Keratinocyte (primary cell): ENCODE results near the gene TAS1R2.

Experiments
- EZH2 ChIP-seq: IDR thresholded peaks from one replicate; pipeline ENCODE4 v1.6.1; 2012; ENCODE audit warnings: inconsistent platforms, mild to moderate bottlenecking, low read length, moderate library complexity
- TF ChIP-seq, protein P1 (sequence below), 3 experiments: IDR thresholded peaks in 1 of 3; conservative IDR thresholded peaks in 1 of 3; optimal IDR thresholded peaks in 1 of 3; 2 replicates in 2 of 3; 3 replicates in 1 of 3; pipeline versions ENCODE3 to v1.5.1; 2011; ENCODE audit warnings: low read length in 3 of 3, mild to moderate bottlenecking in 3 of 3, moderate library complexity in 2 of 3, control low read depth in 1 of 3, inconsistent platforms in 1 of 3; ENCODE audit not compliant: insufficient read depth in 2 of 3; ENCODE audit errors: extremely low read depth in 1 of 3

DNA sequence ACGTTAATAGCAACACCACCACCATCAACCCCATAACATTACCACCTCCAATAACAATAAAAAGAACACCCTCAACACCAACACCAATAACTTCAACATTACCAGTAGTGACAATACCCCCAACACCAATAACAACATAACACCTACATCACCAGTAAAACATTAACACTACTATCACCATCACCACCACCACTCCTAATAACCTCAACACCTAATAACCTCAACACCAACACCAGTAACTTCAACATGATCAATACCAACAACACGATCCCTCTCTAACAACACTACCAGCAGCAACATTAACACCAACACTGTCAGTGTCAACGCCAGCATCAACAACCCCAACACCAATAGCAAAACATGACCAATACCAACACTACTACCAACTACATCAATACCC is 57.2 kb downstream of the TAS1R2 start:
- TF ChIP-seq, protein P1, sequence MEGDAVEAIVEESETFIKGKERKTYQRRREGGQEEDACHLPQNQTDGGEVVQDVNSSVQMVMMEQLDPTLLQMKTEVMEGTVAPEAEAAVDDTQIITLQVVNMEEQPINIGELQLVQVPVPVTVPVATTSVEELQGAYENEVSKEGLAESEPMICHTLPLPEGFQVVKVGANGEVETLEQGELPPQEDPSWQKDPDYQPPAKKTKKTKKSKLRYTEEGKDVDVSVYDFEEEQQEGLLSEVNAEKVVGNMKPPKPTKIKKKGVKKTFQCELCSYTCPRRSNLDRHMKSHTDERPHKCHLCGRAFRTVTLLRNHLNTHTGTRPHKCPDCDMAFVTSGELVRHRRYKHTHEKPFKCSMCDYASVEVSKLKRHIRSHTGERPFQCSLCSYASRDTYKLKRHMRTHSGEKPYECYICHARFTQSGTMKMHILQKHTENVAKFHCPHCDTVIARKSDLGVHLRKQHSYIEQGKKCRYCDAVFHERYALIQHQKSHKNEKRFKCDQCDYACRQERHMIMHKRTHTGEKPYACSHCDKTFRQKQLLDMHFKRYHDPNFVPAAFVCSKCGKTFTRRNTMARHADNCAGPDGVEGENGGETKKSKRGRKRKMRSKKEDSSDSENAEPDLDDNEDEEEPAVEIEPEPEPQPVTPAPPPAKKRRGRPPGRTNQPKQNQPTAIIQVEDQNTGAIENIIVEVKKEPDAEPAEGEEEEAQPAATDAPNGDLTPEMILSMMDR (optimal IDR thresholded peaks at IDR 0.05 in 1 of 3, IDR thresholded peaks at IDR 0.05 in 1 of 3, conservative IDR thresholded peaks at IDR 0.05 in 1 of 3; ENCODE audit: extremely low read depth in 1 of 3, insufficient read depth in 2 of 3, low read length in 3 of 3), result no peak
- no peak for TF ChIP-seq EZH2
